GM21360 (cell line): ENCODE measurements around the gene SDK2.

Experiments
- ATAC-seq: cut with Tn5 transposase; IDR thresholded peaks from one replicate; pipeline ENCODE4 v1.9.1; 2021; ENCODE audit warnings: mild to moderate bottlenecking, moderate library complexity; ENCODE audit not compliant: unreplicated experiment

Gene SDK2

GRCh38 chr17:73644145-73645049, at the start of gene SDK2:
Gene SDK2 (minus strand): TSS chr17:73644445. CDS start chr17:73644088, 357 bp downstream.
- ATAC-seq = no peak

GRCh38 chr17:73693071-73693470, 48.8 kb upstream of the SDK2 start:
- no peak for ATAC-seq

- ATAC-seq = no peak
These were observed 47.1 kb upstream of the SDK2 start for GRCh38 chr17:73691321-73691766.

- no peak for ATAC-seq
These were observed 46.4 kb upstream of the SDK2 start for GRCh38 chr17:73690676-73691075.

GRCh38 chr17:73689596-73690275, 45.5 kb upstream of the SDK2 start:
- ATAC-seq = no peak

GRCh38 chr17:73686961-73687360, 42.7 kb upstream of the SDK2 start:
- no peak for ATAC-seq

- no peak for ATAC-seq
These were observed 41.9 kb upstream of the SDK2 start for GRCh38 chr17:73686126-73686525.

GRCh38 chr17:73684183-73684582, 39.9 kb upstream of the SDK2 start:
- ATAC-seq = no peak

GRCh38 chr17:73683771-73684170, 39.5 kb upstream of the SDK2 start:
- no peak for ATAC-seq

GRCh38 chr17:73681946-73682345, 37.7 kb upstream of the SDK2 start:
- ATAC-seq = no peak

- ATAC-seq = no peak
These were observed 35.2 kb upstream of the SDK2 start for GRCh38 chr17:73679476-73679875.

- ATAC-seq = no peak
These were observed 34.8 kb upstream of the SDK2 start for GRCh38 chr17:73678999-73679398.

GRCh38 chr17:73669771-73670170, 25.5 kb upstream of the SDK2 start:
- no peak for ATAC-seq

- no peak for ATAC-seq
These were observed 23.1 kb upstream of the SDK2 start for GRCh38 chr17:73667181-73667959.

- no peak for ATAC-seq
These were observed 19.4 kb upstream of the SDK2 start for GRCh38 chr17:73663614-73664013.

GRCh38 chr17:73660366-73660765, 16.1 kb upstream of the SDK2 start:
- ATAC-seq = no peak

GRCh38 chr17:73658821-73659515, 14.7 kb upstream of the SDK2 start:
- no peak for ATAC-seq

- ATAC-seq = no peak
These were observed 13.3 kb upstream of the SDK2 start for GRCh38 chr17:73657473-73658116.

- no peak for ATAC-seq
These were observed 10.0 kb upstream of the SDK2 start for GRCh38 chr17:73654241-73654640.

GRCh38 chr17:73653810-73654209, 9.6 kb upstream of the SDK2 start:
- ATAC-seq = no peak
